GOT3 (cell line): ENCODE data around the gene PPFIBP2.

Source experiments
- DNase-seq: peaks from one replicate; lab custom pipeline; 2025; ENCODE audit warnings: mixed read lengths; lab: John Stamatoyannopoulos, UW

Gene PPFIBP2

DNA sequence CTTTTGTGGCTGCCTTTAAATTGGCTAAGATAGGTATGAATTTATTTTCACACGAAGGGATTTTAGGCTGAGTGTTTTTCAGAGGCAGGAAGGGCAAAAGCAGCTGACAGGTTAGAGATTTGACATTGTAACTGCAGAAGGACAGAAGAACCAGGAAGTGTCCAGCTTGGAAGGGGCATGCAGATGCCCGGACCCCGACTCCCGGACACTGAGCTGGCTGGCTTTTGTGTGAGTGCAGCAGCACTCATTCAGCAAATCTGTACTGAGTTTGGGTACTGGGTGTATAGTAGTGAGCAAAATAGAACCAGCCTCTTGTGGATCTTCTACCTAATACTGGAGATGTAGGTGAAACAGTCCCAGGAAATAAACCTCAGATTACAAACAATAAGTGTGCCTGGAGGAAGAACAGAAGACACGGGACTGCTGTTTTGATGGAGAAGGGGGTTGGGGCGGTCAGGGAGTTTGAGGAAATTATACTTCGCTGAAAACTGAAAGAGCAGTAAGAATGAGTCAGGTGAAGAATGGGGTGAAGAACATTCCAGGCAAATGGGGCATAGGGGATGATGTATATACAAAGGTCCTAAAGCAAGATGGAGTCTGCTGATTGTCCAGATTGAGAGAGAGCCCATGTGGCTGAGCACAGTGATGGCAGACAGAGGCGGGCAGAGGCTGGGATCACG is 64.6 kb downstream of the PPFIBP2 start:
- no peak for DNase-seq

- DNase-seq = no peak
Observed at GRCh38 chr11:7579361-7579791, 65.6 kb downstream of the PPFIBP2 start.

DNA sequence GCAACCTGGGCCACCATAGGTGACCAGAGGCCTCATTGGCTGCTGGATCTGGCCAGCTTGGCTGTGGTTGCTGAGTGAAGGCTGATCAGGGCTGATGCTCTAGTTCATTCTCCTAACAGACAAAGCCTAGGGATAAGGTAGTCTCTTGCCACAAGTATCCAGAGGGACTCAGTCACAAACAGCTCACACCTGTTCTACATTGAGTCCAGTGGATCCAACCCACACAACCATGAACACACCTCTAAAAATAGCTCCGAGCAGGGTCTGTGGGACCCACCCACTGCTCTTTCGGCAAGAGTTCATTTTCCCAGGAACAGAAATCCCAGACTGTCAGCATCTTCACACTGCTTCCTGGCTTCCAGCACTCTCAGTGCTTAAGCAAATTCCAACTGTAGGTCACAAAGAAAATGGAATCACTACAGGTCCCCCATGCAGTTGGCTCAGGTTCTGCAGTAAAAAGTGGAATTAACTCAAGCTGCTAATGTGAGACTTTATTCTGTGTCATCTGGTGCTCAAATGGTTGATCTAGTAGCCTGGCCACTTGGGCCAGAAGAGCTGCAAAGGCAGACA is 67.3 kb downstream of the PPFIBP2 start:
- no peak for DNase-seq

DNA sequence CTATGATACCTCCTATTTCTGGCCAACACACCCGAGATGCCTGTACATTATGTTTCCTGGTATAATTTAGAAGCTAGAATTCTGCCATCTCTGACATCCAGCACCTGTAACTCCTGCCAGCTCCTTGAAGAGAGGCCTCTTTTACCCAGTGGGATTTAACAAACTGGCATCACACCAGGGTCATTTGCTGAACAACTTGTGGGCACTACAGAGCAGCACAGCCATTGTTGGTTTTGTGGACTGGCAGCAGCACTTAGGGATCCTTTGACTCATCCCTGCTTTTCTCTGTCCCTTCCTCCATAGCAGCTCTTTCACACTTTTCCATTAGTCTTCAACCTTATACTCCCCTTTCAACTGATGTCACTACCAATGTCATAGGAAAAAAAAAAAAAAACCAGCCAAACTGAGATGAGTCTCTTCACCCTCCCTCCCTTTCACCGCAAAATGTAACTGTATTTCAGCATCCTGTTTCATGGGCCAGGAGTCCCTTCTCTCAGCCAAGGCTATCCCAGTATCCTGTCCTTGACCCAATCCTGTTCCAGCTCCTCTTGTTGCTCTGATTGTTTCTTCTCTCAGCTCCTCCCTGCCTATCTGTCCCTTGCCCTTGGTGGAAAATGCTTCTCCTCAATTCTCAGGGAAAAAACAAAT is 68.7 kb downstream of the PPFIBP2 start:
- no peak for DNase-seq

GRCh38 chr11:7583248-7583647 is 69.4 kb downstream of the PPFIBP2 start:
- DNase-seq = no peak

DNA sequence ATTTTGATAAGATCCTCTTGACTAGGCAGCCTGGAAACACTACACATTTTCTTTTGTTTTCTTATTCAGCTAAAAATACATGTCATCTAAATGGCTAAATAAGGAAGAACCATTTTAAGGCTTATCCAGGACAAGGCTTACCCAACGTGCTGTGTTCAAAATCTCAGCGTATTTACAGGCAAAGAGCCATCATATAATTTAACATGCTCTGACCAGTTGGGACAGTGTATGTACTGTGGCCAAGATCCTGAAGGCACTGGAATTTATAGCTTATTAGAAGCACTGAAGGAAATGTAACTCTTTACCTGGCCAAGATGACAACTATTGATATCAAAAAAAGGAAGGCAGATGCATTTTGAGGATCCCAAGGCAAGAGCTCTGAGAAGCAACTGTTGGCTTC is 71.1 kb downstream of the PPFIBP2 start:
- DNase-seq = no peak

DNA sequence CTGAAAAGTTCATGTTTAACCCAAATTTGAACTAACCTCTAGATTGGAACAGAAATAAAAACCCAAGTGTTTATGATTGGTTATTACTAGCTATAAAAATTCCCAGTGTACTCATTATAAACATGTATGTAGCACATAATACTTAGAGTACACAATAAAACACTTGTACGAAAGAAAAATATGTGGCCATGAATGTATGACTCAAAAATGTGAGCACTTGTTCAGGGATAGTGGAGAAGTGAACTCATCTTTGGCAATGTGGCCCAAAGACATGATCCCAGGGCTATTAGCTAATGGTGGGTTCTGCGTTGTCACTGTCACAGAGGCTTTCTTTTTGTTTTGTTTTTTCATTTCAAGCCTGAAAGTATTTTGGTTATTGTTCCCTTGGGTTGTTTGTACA is 72.0 kb downstream of the PPFIBP2 start:
- DNase-seq = no peak

GRCh38 chr11:7586376-7586775 is 72.6 kb downstream of the PPFIBP2 start:
- no peak for DNase-seq

GRCh38 chr11:7587712-7588111 is 73.9 kb downstream of the PPFIBP2 start:
- no peak for DNase-seq

- no peak for DNase-seq
Observed at GRCh38 chr11:7589861-7590260, 76.1 kb downstream of the PPFIBP2 start.

DNA sequence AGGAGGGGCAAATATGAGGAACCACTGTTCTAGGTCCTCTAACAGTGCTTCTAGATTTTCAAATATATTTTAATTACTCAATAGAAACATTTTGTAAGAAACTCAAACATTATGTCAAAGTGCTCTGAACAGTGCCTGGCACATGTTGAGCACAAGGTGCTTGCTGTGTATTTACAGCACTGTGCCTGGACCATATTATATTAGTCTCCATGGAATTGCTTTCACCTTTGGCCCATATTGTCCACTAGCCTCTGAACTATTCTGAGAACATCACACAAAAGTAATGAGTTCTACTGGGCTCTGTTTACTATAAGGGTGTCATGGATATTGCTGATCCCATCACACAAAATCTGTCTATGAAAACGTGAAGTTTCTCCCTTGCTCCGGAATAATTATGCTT is 76.7 kb downstream of the PPFIBP2 start:
- DNase-seq = no peak

- DNase-seq = no peak
Observed at GRCh38 chr11:7591107-7591894, 77.5 kb downstream of the PPFIBP2 start.

DNA sequence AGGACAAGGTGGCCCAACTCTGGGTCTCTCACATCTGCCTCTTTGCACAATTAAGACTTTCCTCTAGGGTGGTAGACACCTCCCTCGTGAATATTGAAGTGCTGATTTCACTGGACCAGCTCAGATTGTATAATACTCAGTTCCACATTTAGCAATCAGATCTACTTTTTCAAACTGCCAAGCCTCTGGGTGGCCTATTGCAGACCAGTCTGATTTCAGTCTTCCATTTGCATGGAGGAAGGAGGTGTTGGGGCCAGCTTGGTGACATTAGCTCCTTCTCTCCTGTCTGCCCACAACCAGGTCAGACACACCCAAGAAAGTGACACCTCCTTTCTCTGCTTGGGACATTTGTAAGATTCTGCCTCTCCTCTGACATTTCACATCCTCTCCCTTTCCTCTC is 78.2 kb downstream of the PPFIBP2 start:
- no peak for DNase-seq

DNA sequence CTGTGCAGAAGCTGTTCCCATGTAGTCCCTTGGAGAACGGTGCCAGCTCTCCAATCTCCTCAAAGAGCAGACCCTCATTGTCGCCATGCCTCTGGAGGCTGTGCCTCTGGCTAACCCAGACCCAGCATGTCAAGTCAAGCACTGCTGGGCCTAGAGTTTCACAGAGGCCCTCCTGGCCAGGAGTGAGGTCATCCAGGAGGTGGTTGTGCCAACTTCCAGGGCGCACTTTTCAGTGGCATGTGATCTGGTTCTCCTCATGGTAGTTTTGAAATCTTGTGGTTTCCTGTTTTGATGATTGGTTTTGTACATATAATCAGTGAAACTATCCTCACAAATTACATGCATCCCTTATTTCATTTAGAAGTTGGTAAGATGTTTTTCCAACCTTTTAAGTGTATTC is 78.9 kb downstream of the PPFIBP2 start:
- DNase-seq = no peak

- DNase-seq = no peak
Observed at GRCh38 chr11:7593481-7593880, 79.7 kb downstream of the PPFIBP2 start.

DNA sequence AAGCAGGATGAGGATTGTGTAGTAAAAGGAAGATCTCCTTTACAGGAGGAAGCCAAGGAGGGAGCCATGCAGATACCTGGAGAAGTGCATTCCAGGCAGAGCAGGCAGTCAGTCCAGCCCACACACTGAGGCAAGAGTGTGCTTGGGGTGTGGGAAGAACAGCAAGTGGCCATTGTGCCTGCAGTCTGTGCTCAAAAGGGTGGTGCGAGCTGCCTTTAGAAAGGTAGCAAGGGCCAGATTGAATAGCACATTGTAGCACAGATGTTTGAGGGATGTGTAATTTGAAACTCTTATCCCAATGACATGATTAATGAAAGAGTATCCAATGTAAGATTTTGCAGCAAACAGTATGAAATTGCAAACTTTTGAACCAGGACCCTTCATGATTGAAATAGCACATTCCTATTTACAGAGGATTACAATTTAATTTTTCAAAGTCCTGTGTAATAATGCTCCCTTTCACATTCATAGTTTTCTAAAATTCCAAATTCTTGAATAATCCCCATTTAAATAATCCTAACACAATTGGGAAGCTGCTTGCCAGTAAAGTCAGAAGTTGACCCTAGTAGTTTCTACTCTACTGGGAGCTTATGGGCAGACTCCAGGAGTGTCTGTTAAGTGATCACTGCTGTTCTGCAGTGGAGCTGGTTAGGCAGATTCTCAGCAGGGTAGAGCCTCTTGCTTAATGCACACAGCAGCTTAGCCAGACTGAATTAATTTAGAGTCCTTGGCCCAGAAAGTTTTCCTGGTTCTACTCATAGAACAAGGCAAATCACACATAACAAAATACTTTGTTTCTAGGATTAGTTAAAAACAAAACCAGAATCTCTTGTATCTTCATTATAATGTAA is 81.4 kb downstream of the PPFIBP2 start:
- no peak for DNase-seq

- no peak for DNase-seq
Observed at GRCh38 chr11:7595951-7596350, 82.2 kb downstream of the PPFIBP2 start.

DNA sequence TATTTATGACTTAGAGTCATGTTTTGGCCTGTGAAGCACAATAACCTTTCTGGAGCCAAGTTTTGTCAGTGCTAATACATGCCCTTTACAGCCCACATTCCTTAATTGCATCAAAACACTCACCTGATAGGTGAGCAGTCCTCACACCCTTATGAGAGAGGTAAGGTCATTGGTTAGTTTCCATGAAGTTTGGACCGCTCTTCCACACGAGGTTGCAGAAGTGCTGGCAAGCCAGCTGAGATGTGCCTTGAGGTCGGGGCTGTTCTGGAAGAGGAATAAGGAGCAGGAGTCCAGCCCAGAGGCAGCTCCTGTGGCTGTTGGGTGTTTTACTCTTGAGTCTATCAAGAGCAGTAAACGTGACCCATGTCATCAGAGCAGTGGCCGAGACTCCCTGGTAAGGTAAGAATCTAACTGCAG is 83.2 kb downstream of the PPFIBP2 start:
- no peak for DNase-seq

DNA sequence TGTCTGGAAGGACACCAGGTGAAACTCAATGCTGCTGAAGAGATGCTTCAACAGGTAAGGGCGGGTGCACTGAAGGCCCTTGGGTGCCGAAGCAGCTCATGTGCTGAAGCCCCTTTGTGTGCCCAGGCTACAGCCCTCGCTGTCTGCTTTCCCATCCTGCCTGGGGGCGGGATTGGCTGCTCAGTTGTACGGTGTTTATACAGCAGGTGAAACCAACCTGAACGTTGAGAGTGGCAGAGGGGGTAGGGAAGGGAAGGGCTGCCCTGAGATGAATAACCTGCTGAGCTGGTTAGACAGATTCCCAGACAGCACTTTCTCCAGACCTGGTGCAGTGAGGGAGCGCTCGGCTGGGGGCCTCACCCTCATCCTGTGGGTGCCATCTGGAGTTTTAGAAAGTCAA is 83.8 kb downstream of the PPFIBP2 start:
- no peak for DNase-seq

DNA sequence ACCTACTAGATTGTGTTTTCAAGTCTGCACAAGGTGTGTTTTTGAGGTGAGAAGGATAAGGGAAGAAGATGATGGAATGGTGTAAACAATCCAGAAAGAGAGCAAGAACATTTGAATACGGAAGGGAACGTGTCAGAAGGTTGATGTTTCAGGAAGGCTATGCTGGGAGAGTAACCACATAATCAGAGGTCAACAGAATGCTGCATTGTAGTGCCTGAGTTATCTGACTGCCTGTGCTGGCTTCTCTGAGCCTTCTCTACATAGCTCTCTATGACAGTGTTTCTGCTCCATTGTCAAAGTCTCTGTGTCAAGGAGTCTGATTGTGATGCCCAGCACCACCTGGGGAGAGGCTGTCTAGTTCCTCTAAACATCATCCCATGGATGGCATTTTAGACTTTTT is 85.4 kb downstream of the PPFIBP2 start:
- DNase-seq = no peak

DNA sequence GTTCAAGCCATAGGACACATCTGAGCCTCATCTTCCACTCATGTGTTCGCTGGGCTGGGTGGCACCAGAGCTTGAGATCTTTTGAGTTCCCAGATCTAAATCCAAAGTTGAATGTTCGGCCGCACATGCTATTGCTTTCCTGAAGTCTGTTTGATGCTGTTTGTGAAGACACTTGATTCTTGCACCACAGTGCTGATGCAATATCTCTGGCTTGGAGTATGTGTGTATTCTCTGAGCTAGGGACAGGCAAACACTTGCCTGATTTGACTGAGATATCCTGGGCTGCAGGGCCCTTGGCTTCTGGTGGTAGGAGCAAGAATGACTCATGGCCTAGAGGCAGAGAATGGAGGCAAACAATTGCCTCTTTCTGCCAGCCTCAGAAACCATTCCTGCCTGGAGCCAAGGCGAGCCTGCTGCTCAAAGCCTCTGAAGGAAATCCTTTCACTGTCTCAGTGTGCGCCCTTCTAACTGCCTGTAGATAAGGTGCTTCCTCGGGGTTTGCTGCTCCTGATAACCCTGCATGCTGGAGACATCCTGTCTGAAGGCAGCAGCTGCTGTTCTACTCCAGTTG is 86.5 kb downstream of the PPFIBP2 start:
- no peak for DNase-seq
